ENCODE data around the gene RIMKLB. TPM values are rescaled to one million over a fixed set of nuclear protein-coding genes. Genes with fewer than 3 reads are reported as not detected.

Gene RIMKLB
- total and polyA plus RNA-seq, 11 donors: 7.4 to 16.9 (median 11.9) TPM

DNA sequence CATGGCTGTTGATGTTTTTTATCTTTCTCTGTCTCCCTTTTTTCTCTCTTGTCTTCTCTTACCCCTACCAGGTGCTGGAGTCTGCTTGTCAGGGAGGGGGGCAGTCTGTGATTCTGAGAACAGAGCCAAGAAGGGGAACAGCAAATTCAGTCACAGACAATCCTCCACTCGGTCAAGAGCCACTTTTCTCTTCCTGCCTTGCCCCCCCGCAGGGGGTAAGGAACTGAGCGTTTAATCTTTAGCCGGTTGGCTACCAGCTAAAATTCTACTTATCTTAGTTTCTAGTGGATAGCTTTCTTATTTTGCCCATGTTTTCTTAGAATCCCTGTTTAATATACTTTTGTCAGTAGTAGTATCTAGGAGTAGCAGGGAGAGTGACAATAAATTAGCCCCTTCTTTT lies 1.9 kb downstream of the RIMKLB start:
- TF ChIP-seq, protein P1, sequence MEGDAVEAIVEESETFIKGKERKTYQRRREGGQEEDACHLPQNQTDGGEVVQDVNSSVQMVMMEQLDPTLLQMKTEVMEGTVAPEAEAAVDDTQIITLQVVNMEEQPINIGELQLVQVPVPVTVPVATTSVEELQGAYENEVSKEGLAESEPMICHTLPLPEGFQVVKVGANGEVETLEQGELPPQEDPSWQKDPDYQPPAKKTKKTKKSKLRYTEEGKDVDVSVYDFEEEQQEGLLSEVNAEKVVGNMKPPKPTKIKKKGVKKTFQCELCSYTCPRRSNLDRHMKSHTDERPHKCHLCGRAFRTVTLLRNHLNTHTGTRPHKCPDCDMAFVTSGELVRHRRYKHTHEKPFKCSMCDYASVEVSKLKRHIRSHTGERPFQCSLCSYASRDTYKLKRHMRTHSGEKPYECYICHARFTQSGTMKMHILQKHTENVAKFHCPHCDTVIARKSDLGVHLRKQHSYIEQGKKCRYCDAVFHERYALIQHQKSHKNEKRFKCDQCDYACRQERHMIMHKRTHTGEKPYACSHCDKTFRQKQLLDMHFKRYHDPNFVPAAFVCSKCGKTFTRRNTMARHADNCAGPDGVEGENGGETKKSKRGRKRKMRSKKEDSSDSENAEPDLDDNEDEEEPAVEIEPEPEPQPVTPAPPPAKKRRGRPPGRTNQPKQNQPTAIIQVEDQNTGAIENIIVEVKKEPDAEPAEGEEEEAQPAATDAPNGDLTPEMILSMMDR (IDR thresholded peaks at IDR 0.05): no peak
- TF ChIP-seq POLR2A (IDR thresholded peaks at IDR 0.05): no peak
- Histone ChIP-seq H3K4me3 (peak overlapping the region in 6 of 12 donors; percentile 0 to 96 (median 90)), H3K4me1 (peaks cover 0 to 50% (median 31%) of the 10 kb centered on the region in 12 donors), H3K9me3 (no peaks in the 10 kb centered on the region), H3K27ac (peak overlapping the region in 6 of 12 donors; percentile 0 to 56 (median 31)), H3K36me3 (no peaks in the 10 kb centered on the region), H3K27me3 (no peaks in the 10 kb centered on the region)
- no peak for ATAC-seq
- 27 to 51% (median 48%) methylated on average over 4 of the region's 4 CpGs for WGBS, 4 donors
- no peak for DNase-seq
- intact Hi-C loops (cut with DNase I): loop anchor here in 1 of 10 donors (10.0 kb wide), 1 partner anchor 55 kb away; no protein-coding TSS in a partner anchor

- Histone ChIP-seq H3K9me3 (no peaks in the 10 kb centered on the region), H3K27me3 (no peaks in the 10 kb centered on the region), H3K27ac (peak overlapping the region in 8 of 12 donors; percentile 10 to 56 (median 30)), H3K36me3 (no peaks in the 10 kb centered on the region), H3K4me3 (peak overlapping the region in 5 of 12 donors; percentile 2 to 36 (median 15)), H3K4me1 (peaks cover 0 to 50% (median 31%) of the 10 kb centered on the region in 12 donors)
- intact Hi-C loops (cut with DNase I): loop anchor here in 1 of 10 donors (10.0 kb wide), 1 partner anchor 54 kb away; no protein-coding TSS in a partner anchor
- DNase-seq (no peak), ATAC-seq (no peak)
- WGBS, 4 donors: 69 to 79% (median 73%) methylated on average over 6 of the region's 6 CpGs
- no peak for TF ChIP-seq POLR2A (IDR thresholded peaks at IDR 0.05)
- TF ChIP-seq, protein P1 (IDR thresholded peaks at IDR 0.05): no peak
These were observed 3.4 kb downstream of the RIMKLB start for GRCh38 chr12:8701046-8701660.

- H3K27ac ChIP-seq: peak overlapping the region in 1 of 12 donors; percentile 15
- TF ChIP-seq, protein P1 (IDR thresholded peaks at IDR 0.05): no peak
- no peak for TF ChIP-seq POLR2A (IDR thresholded peaks at IDR 0.05)
- no peaks in the 10 kb centered on the region for H3K36me3 ChIP-seq
- no peaks in the 10 kb centered on the region for H3K9me3 ChIP-seq
- WGBS, 4 donors: 73 to 80% (median 74%) methylated on average over 4 of the region's 4 CpGs
- H3K4me1 ChIP-seq: peaks cover 0 to 44% (median 24%) of the 10 kb centered on the region in 12 donors
- no peaks in the 10 kb centered on the region for H3K27me3 ChIP-seq
- DNase-seq: no peak
- H3K4me3 ChIP-seq: no peak overlapping the region
- no peak for ATAC-seq
- intact Hi-C loops (cut with DNase I): loop anchor here in 1 of 10 donors (10.0 kb wide), 1 partner anchor 53 kb away; no protein-coding TSS in a partner anchor
These were observed 4.4 kb downstream of the RIMKLB start for GRCh38 chr12:8702159-8702558.

GRCh38 chr12:8709124-8709830 lies 11.5 kb downstream of the RIMKLB start:
- Histone ChIP-seq H3K27ac (peak overlapping the region in 11 of 12 donors; percentile 42 to 80 (median 50)), H3K9me3 (no peaks in the 10 kb centered on the region), H3K27me3 (no peaks in the 10 kb centered on the region), H3K36me3 (peaks cover 0 to 9% (median 2%) of the 10 kb centered on the region in 9 donors), H3K4me1 (peaks cover 0 to 47% (median 28%) of the 10 kb centered on the region in 12 donors), H3K4me3 (peak overlapping the region in 10 of 12 donors; percentile 15 to 60 (median 40))
- intact Hi-C loops (cut with DNase I): loop anchor here in 1 of 10 donors (10.0 kb wide), 1 partner anchor 46 kb away; no protein-coding TSS in a partner anchor
- peak in 2 of 5 donors; percentile 30 to 31 for DNase-seq
- peak in 3 of 4 donors; percentile 72 to 90 (median 74) for ATAC-seq
- WGBS, 4 donors: 39 to 52% (median 47%) methylated on average over 6 of the region's 6 CpGs
- no peak for TF ChIP-seq POLR2A (IDR thresholded peaks at IDR 0.05)
- TF ChIP-seq, protein P1 (IDR thresholded peaks at IDR 0.05): no peak
